HFFc6 (cell line): ENCODE measurements around the gene CFAP70. TPM values are rescaled to one million over a fixed set of nuclear protein-coding genes. Genes with fewer than 3 reads are reported as not detected.
A peak's percentile ranks its signal among the peaks of the same experiment; 100 is the strongest.

Experiments
- DNase-seq: peaks from one replicate; pipeline ENCODE4 v3.0.0-alpha.2; 2018
- H3K27ac Mint-ChIP-seq: 2 replicates; pipeline ENCODE4 v1.8.0; 2020; ENCODE audit warnings: mild to moderate bottlenecking, mixed read lengths
- H3K27me3 Mint-ChIP-seq: 2 replicates; pipeline ENCODE4 v1.8.0; 2021; ENCODE audit warnings: mild to moderate bottlenecking, moderate library complexity, mixed read lengths; ENCODE audit not compliant: insufficient read depth
- H3K36me3 Mint-ChIP-seq: 2 replicates; pipeline ENCODE4 v1.8.0; 2021; ENCODE audit warnings: low read depth, mixed read lengths
- H3K4me1 Mint-ChIP-seq: 2 replicates; pipeline ENCODE4 v1.8.0; 2020; ENCODE audit warnings: low read depth, mixed read lengths
- H3K4me3 Mint-ChIP-seq: 2 replicates; pipeline ENCODE4 v1.8.0; 2020; ENCODE audit warnings: mild to moderate bottlenecking, moderate library complexity, mixed read lengths
- H3K9me3 Mint-ChIP-seq: 2 replicates; pipeline ENCODE4 v1.8.0; 2020; ENCODE audit warnings: mild to moderate bottlenecking, mixed read lengths
- CTCF ChIP-seq: fragments of 200-600 bp; sonication (generic); IDR thresholded peaks from 2 replicates; pipeline ENCODE4 v1.5.0; 2021; ENCODE audit warnings: antibody characterized with exemption, mild to moderate bottlenecking
- total RNA-seq, 6 experiments: library from RNA; stranded (reverse); fragmentation: NEBNext Ultra II Directional; extraction: Animal tissue kit (Norgen Biotek cat#: 25700); gene quantifications; 2 replicates in 1 of 6; 3 replicates in 5 of 6; pipeline ENCODE4 v1.2.3, GENCODE V29; 2021

The CFAP70 gene
- total RNA-seq, 6 experiments from 2014 or later, result 0.13 to 0.43 (median 0.21) TPM

GRCh38 chr10:73364964-73365363 is 6.3 kb upstream of the CFAP70 start:
- H3K27ac Mint-ChIP-seq, result no peak overlapping the region
- H3K4me3 Mint-ChIP-seq, result no peak overlapping the region
- no peak for TF ChIP-seq CTCF
- no peak for DNase-seq
- no peaks in the 10 kb centered on the region; the same call in none of the 2 replicates for H3K27me3 Mint-ChIP-seq
- no peaks in the 10 kb centered on the region for H3K4me1 Mint-ChIP-seq
- H3K36me3 Mint-ChIP-seq, result peaks cover 39% of the 10 kb centered on the region
- H3K9me3 Mint-ChIP-seq, result no peaks in the 10 kb centered on the region

- no peak for DNase-seq
- Mint-ChIP-seq H3K9me3 (no peaks in the 10 kb centered on the region), H3K4me1 (peaks cover 15% of the 10 kb centered on the region), H3K27ac (no peak overlapping the region), H3K36me3 (no peaks in the 10 kb centered on the region), H3K4me3 (0 out of 2 replicates have a peak overlapping the region, but pooled peaks have one; percentile 94), H3K27me3 (peaks cover 10% of the 10 kb centered on the region)
- no peak for TF ChIP-seq CTCF
Measured at GRCh38 chr10:73359492-73359891, 828 bp upstream of the CFAP70 start.

DNA sequence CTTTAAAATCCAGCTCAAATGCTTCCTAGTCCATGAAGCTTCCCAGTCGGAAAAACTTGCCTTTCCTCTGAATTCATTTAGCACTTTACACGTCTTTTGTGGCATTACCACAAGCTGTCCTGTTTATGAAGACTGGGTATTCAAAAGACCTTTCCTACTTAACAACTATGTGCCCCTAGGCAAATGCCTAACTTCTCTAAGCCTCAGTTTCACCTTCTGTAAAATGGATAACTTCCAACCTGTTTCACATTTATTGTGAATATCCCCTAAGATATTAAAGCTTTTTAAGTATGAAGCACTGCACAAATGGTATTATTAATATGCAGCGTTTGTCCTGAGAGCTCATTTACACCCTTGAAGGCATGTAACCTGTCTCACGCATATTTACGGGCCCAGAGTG is 843 bp downstream of the CFAP70 start:
- DNase-seq, result no peak
- H3K4me3 Mint-ChIP-seq, result peak overlapping the region; percentile 94
- no peaks in the 10 kb centered on the region for H3K36me3 Mint-ChIP-seq
- no peak for TF ChIP-seq CTCF
- H3K4me1 Mint-ChIP-seq, result peaks cover 15% of the 10 kb centered on the region
- H3K9me3 Mint-ChIP-seq, result no peaks in the 10 kb centered on the region
- H3K27me3 Mint-ChIP-seq, result peaks cover 10% of the 10 kb centered on the region
- H3K27ac Mint-ChIP-seq, result peak overlapping the region; percentile 89

DNA sequence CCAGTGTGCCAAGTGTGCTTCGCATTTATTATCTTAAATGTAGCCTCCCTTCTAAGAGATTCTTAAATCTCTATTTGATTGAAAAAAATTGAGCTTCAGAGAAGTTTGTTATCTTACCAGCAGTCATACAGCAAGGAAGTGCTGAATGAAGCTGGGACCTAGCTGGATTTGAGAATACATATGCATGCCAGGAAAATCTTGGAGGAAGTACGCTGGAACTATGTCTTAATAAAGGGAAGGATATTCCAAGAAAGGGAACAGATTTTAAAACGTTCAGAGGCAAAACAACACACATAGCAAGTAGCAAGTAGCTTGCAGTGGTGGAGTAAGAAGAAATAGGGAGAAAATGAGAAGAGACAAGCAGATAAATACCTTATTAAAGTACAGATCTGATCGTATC is 1.5 kb downstream of the CFAP70 start:
- no peak overlapping the region for H3K4me3 Mint-ChIP-seq
- H3K36me3 Mint-ChIP-seq, result no peaks in the 10 kb centered on the region
- DNase-seq, result no peak
- no peak for TF ChIP-seq CTCF
- peaks cover 10% of the 10 kb centered on the region for H3K27me3 Mint-ChIP-seq
- no peak overlapping the region for H3K27ac Mint-ChIP-seq
- peaks cover 15% of the 10 kb centered on the region for H3K4me1 Mint-ChIP-seq
- H3K9me3 Mint-ChIP-seq, result no peaks in the 10 kb centered on the region

- no peak overlapping the region for H3K4me3 Mint-ChIP-seq
- H3K9me3 Mint-ChIP-seq, result peaks cover 3% of the 10 kb centered on the region; the same call in 1 of the 2 replicates
- H3K27ac Mint-ChIP-seq, result no peak overlapping the region
- TF ChIP-seq CTCF, result no peak
- peaks cover 3% of the 10 kb centered on the region for H3K27me3 Mint-ChIP-seq
- DNase-seq, result no peak
- H3K36me3 Mint-ChIP-seq, result no peaks in the 10 kb centered on the region
- H3K4me1 Mint-ChIP-seq, result no peaks in the 10 kb centered on the region
Measured at GRCh38 chr10:73344269-73344668, 14.4 kb downstream of the CFAP70 start.

DNA sequence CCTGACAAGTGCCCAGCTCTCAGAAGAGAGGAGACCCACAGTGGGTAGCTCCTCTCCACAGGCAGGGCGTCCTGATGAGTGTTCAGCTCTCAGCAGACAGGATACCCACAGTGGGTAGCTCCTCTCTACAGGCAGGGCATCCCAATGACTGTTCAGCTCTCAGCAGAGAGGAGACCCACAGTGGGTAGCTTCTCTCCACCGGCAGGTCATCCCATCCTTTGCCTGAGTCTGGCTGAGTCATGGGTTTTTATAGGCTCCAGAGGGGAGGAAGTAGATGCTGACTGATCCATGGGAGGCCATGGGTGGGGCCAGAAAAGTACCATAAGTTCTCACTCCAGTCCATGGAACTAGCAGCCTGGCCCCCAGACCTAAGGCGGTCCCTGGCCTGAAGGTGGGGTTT is 18.5 kb downstream of the CFAP70 start:
- no peak for TF ChIP-seq CTCF
- no peaks in the 10 kb centered on the region for H3K36me3 Mint-ChIP-seq
- peaks cover 3% of the 10 kb centered on the region for H3K27me3 Mint-ChIP-seq
- DNase-seq, result no peak
- H3K9me3 Mint-ChIP-seq, result peaks cover 3% of the 10 kb centered on the region; the same call in 1 of the 2 replicates
- H3K27ac Mint-ChIP-seq, result no peak overlapping the region
- H3K4me3 Mint-ChIP-seq, result no peak overlapping the region
- no peaks in the 10 kb centered on the region for H3K4me1 Mint-ChIP-seq
